Stomach (tissue), 9 donors: ENCODE results near the gene NUP210. TPM values are rescaled to one million over a fixed set of nuclear protein-coding genes. Genes with fewer than 3 reads are reported as not detected.

Experiments
- DNase-seq, 2 donors: peaks; one replicate each; pipeline versions ENCODE4 v3.0.0 to v3.0.0-alpha.2; 2013 to 2019
- H3K27ac ChIP-seq, 5 donors: fragments of 200-600 bp in 4 of 5; sonication (generic) in 4 of 5; one replicate each; pipeline ENCODE4 v1.5.1; 2013 to 2019; ENCODE audit warnings: mild to moderate bottlenecking in 1 of 5, moderate library complexity in 1 of 5
- H3K27me3 ChIP-seq, 3 donors: fragments of 200-600 bp; sonication (generic); one replicate each; pipeline ENCODE4 v1.5.1; 2017 to 2019; ENCODE audit warnings: mixed run types in 1 of 3
- H3K36me3 ChIP-seq, 4 donors: fragments of 200-600 bp; sonication (generic); 1 replicate in 3 of 4; 2 replicates in 1 of 4; pipeline ENCODE4 v1.5.1; 2016 to 2019
- H3K4me1 ChIP-seq, 4 donors: fragments of 200-600 bp; sonication (generic); one replicate each; pipeline ENCODE4 v1.5.1; 2016 to 2019
- H3K4me3 ChIP-seq, 4 donors: fragments of 200-600 bp; sonication (generic) in 3 of 4; one replicate each; pipeline ENCODE4 v1.5.1; 2016 to 2019; ENCODE audit warnings: mild to moderate bottlenecking in 1 of 4
- H3K9me3 ChIP-seq, 4 donors: fragments of 200-600 bp; sonication (generic); one replicate each; pipeline ENCODE4 v1.5.1; 2016 to 2019
- CTCF ChIP-seq, 7 experiments: fragments of 450-650 bp in 4 of 7; fragments of 200-600 bp in 3 of 7; sonication (generic) in 3 of 7; IDR thresholded peaks; one replicate each; pipeline ENCODE4 v1.5.1; 2016 to 2019; ENCODE audit warnings: antibody characterized with exemption in 7 of 7, control low read depth in 2 of 7, mild to moderate bottlenecking in 1 of 7
- EP300 ChIP-seq: sonication (generic); formaldehyde crosslinking; IDR thresholded peaks from one replicate; pipeline ENCODE4 v1.6.1; 2017; ENCODE audit warnings: antibody characterized with exemption
- POLR2A ChIP-seq, 4 donors: fragments of 450-650 bp; IDR thresholded peaks; one replicate each; pipeline ENCODE4 v1.6.1; 2016; ENCODE audit warnings: antibody characterized with exemption in 4 of 4, control low read depth in 2 of 4, mild to moderate bottlenecking in 1 of 4, moderate library complexity in 1 of 4
- POLR2AphosphoS5 ChIP-seq, 3 donors: sonication (generic); formaldehyde crosslinking; IDR thresholded peaks; one replicate each; pipeline ENCODE4 v1.6.1; 2016; ENCODE audit warnings: antibody characterized with exemption in 3 of 3
- WGBS, 5 donors: extraction: QIAGEN DNeasy Blood & Tissue Kit in 3 of 5; methylation state at CpG; one replicate each; pipeline versions ENCODE4 v1.1.5 to v1.1.7; 2013 to 2018; 5-methylcytosine and 5-hydroxymethylcytosine counted together
- intact Hi-C: fragments of 100-400 bp; cut with DNase I; formaldehyde crosslinking; loops from one replicate; pipeline ENCODE4 v1.15.1; 2023; ENCODE audit warnings: low total_unique reads
- polyA plus RNA-seq, 3 donors: library from polyadenylated mRNA; stranded (reverse); fragments of 200-250 nt; gene quantifications; one replicate each; pipeline ENCODE4 v1.2.3, GENCODE V29; 2013
- total RNA-seq, 5 donors: library from RNA; depleted of rRNA; stranded (reverse); fragments of >200 nt; gene quantifications; one replicate each; pipeline versions ENCODE4 v1.1.0 to v1.2.3, GENCODE V29; 2014 to 2016
- donor health status: healthy with polysubstance abuse.
- donor health status: Bipolar disorder and iron deficiency.
- donor health status: healthy.

NUP210 gene
- total and polyA plus RNA-seq, 8 donors, result 0.92 to 21.1 (median 10.8) TPM

GRCh38 chr3:13359916-13360315 is 60.2 kb downstream of the NUP210 start:
- Histone ChIP-seq H3K27me3 (no peaks in the 10 kb centered on the region), H3K36me3 (peaks cover 0 to 95% (median 87%) of the 10 kb centered on the region in 4 donors), H3K4me3 (no peak overlapping the region), H3K27ac (no peak overlapping the region), H3K9me3 (no peaks in the 10 kb centered on the region), H3K4me1 (no peaks in the 10 kb centered on the region)
- WGBS, 5 donors, result 93 to 96% (median 96%) methylated on average over 6 of the region's 6 CpGs
- intact Hi-C loops, result no loop called here
- TF ChIP-seq EP300, result no peak
- no peak for TF ChIP-seq POLR2A (IDR thresholded peaks at IDR 0.05)
- TF ChIP-seq CTCF (IDR thresholded peaks at IDR 0.05), result no peak
- no peak for TF ChIP-seq POLR2AphosphoS5 (IDR thresholded peaks at IDR 0.05)
- no peak for DNase-seq

- no peaks in the 10 kb centered on the region for H3K4me1 ChIP-seq
- no peaks in the 10 kb centered on the region for H3K27me3 ChIP-seq
- H3K36me3 ChIP-seq, result peaks cover 0 to 94% (median 82%) of the 10 kb centered on the region in 4 donors
- TF ChIP-seq EP300 (no peak), CTCF (IDR thresholded peaks at IDR 0.05) (no peak), POLR2A (IDR thresholded peaks at IDR 0.05) (no peak), POLR2AphosphoS5 (IDR thresholded peaks at IDR 0.05) (no peak)
- H3K4me3 ChIP-seq, result no peak overlapping the region
- no peaks in the 10 kb centered on the region for H3K9me3 ChIP-seq
- no peak for DNase-seq
- intact Hi-C loops, result no loop called here
- 89 to 96% (median 92%) methylated on average over 7 of the region's 7 CpGs for WGBS, 5 donors
- H3K27ac ChIP-seq, result no peak overlapping the region
Measured at GRCh38 chr3:13358643-13359042, 61.5 kb downstream of the NUP210 start.

- Histone ChIP-seq H3K4me3 (no peak overlapping the region), H3K27ac (no peak overlapping the region), H3K9me3 (no peaks in the 10 kb centered on the region), H3K27me3 (no peaks in the 10 kb centered on the region), H3K4me1 (no peaks in the 10 kb centered on the region), H3K36me3 (peaks cover 0 to 94% (median 82%) of the 10 kb centered on the region in 4 donors)
- intact Hi-C loops, result no loop called here
- no peak for DNase-seq
- 90 to 96% (median 92%) methylated on average over 17 to 18 of the region's 18 CpGs for WGBS, 5 donors
- no peak for TF ChIP-seq POLR2AphosphoS5 (IDR thresholded peaks at IDR 0.05)
- TF ChIP-seq POLR2A (IDR thresholded peaks at IDR 0.05), result no peak
- no peak for TF ChIP-seq CTCF (IDR thresholded peaks at IDR 0.05)
- TF ChIP-seq EP300, result no peak
Measured at GRCh38 chr3:13358051-13358450, 62.1 kb downstream of the NUP210 start.

- Histone ChIP-seq H3K4me1 (no peaks in the 10 kb centered on the region), H3K27ac (no peak overlapping the region), H3K9me3 (no peaks in the 10 kb centered on the region), H3K36me3 (peaks cover 0 to 96% (median 84%) of the 10 kb centered on the region in 4 donors), H3K4me3 (no peak overlapping the region), H3K27me3 (no peaks in the 10 kb centered on the region)
- 91 to 97% (median 93%) methylated on average over 11 of the region's 11 CpGs for WGBS, 5 donors
- TF ChIP-seq POLR2A (IDR thresholded peaks at IDR 0.05) (no peak), CTCF (IDR thresholded peaks at IDR 0.05) (no peak), POLR2AphosphoS5 (IDR thresholded peaks at IDR 0.05) (no peak), EP300 (no peak)
- no peak for DNase-seq
- intact Hi-C loops, result no loop called here
Measured at GRCh38 chr3:13357074-13357473, 63.0 kb downstream of the NUP210 start.
